H7 (cell line): ENCODE results near the gene TIMM23B. TPM values are rescaled to one million over a fixed set of nuclear protein-coding genes. Genes with fewer than 3 reads are reported as not detected.
"Not testable (repeated sequence)": the region's sequence is repeated elsewhere in the genome, so short reads cannot be mapped to it uniquely, and the experiment has no call there.

Experiments
- DNase-seq: peaks from one replicate; pipeline ENCODE4 v3.0.0; 2012
- H3K27me3 ChIP-seq: 2 replicates; pipeline ENCODE4 v1.6.0; 2011; ENCODE audit warnings: mild to moderate bottlenecking, low read length; ENCODE audit not compliant: control insufficient read depth, insufficient read depth
- H3K36me3 ChIP-seq: replicated peaks from 2 replicates; pipeline ENCODE4 v1.5.1; 2011; ENCODE audit warnings: low read length; ENCODE audit not compliant: control insufficient read depth, insufficient read depth
- H3K4me3 ChIP-seq: 2 replicates; pipeline ENCODE4 v1.5.1; 2011; ENCODE audit warnings: low read depth, mild to moderate bottlenecking, control low read depth, low read length, moderate library complexity; ENCODE audit not compliant: insufficient read depth
- total RNA-seq: library from RNA; depleted of rRNA; stranded (reverse); fragments of >200 nt; shearing (Covaris generic); gene quantifications from 2 replicates; pipeline ENCODE4 v1.2.3, GENCODE V29; 2014

Gene TIMM23B
- total RNA-seq, 1 experiment from 2014 or later, result 7.8 TPM

- not testable (repeated sequence) for H3K4me3 ChIP-seq, H3K27me3 ChIP-seq, DNase-seq, H3K36me3 ChIP-seq
Observed at GRCh38 chr10:49948142-49948541, 6.3 kb downstream of the TIMM23B start.

- not testable (repeated sequence) for DNase-seq, H3K27me3 ChIP-seq, H3K4me3 ChIP-seq, H3K36me3 ChIP-seq
Observed at GRCh38 chr10:49948737-49949136, 6.9 kb downstream of the TIMM23B start.

GRCh38 chr10:49952006-49952405, 10.2 kb downstream of the TIMM23B start:
- not testable (repeated sequence) for H3K4me3 ChIP-seq

GRCh38 chr10:49953122-49953521, 11.3 kb downstream of the TIMM23B start:
- H3K4me3 ChIP-seq, DNase-seq, H3K36me3 ChIP-seq, H3K27me3 ChIP-seq: not testable (repeated sequence)

More at GRCh38 chr10:49952006-49952405, 10.2 kb downstream of the TIMM23B start:
- DNase-seq, H3K27me3 ChIP-seq, H3K36me3 ChIP-seq: not testable (repeated sequence)

- H3K4me3 ChIP-seq, H3K36me3 ChIP-seq, H3K27me3 ChIP-seq, DNase-seq: not testable (repeated sequence)
Observed at GRCh38 chr10:49970331-49970857, 28.5 kb downstream of the TIMM23B start.

GRCh38 chr10:49971466-49971865, 29.6 kb downstream of the TIMM23B start:
- H3K4me3 ChIP-seq, DNase-seq, H3K36me3 ChIP-seq, H3K27me3 ChIP-seq: not testable (repeated sequence)

GRCh38 chr10:49972094-49972493, 30.2 kb downstream of the TIMM23B start:
- H3K27me3 ChIP-seq, H3K36me3 ChIP-seq, DNase-seq, H3K4me3 ChIP-seq: not testable (repeated sequence)

- H3K36me3 ChIP-seq, H3K27me3 ChIP-seq, DNase-seq, H3K4me3 ChIP-seq: not testable (repeated sequence)
Observed at GRCh38 chr10:49977756-49978155, 35.9 kb downstream of the TIMM23B start.

GRCh38 chr10:49987207-49987606, 45.4 kb downstream of the TIMM23B start:
- not testable (repeated sequence) for H3K27me3 ChIP-seq, H3K36me3 ChIP-seq, H3K4me3 ChIP-seq, DNase-seq

GRCh38 chr10:49988376-49988775, 46.5 kb downstream of the TIMM23B start, which contains the start of gene AGAP6:
TSS of gene AGAP6 (plus strand) at chr10:49988406. CDS start at chr10:49988716, 310 bp downstream.
- not testable (repeated sequence) for H3K27me3 ChIP-seq, H3K4me3 ChIP-seq, DNase-seq, H3K36me3 ChIP-seq

GRCh38 chr10:49995321-49995720, 53.5 kb downstream of the TIMM23B start:
- DNase-seq, H3K27me3 ChIP-seq, H3K36me3 ChIP-seq, H3K4me3 ChIP-seq: not testable (repeated sequence)

GRCh38 chr10:50014024-50014423, 72.2 kb downstream of the TIMM23B start:
- H3K36me3 ChIP-seq, H3K4me3 ChIP-seq, H3K27me3 ChIP-seq, DNase-seq: not testable (repeated sequence)

- H3K4me3 ChIP-seq, H3K36me3 ChIP-seq, H3K27me3 ChIP-seq, DNase-seq: not testable (repeated sequence)
Observed at GRCh38 chr10:50015596-50016220, 73.9 kb downstream of the TIMM23B start.

GRCh38 chr10:50016926-50017325, 75.1 kb downstream of the TIMM23B start:
- not testable (repeated sequence) for H3K27me3 ChIP-seq, DNase-seq

GRCh38 chr10:50017646-50018045, 75.8 kb downstream of the TIMM23B start:
- H3K4me3 ChIP-seq, H3K36me3 ChIP-seq, H3K27me3 ChIP-seq, DNase-seq: not testable (repeated sequence)

More at GRCh38 chr10:50016926-50017325, 75.1 kb downstream of the TIMM23B start:
- not testable (repeated sequence) for H3K4me3 ChIP-seq, H3K36me3 ChIP-seq
